ENCODE measurements around the gene MSRB2.

MSRB2 gene

GRCh38 chr10:23150610-23151009 lies 55.2 kb downstream of the MSRB2 start:
- no peak for DNase-seq
- H3K27ac ChIP-seq: no peak overlapping the region
- H3K9me3 ChIP-seq (ENCODE audit: severe bottlenecking): no peaks in the 10 kb centered on the region
- H3K36me3 ChIP-seq: no peaks in the 10 kb centered on the region
- H3K4me3 ChIP-seq (ENCODE audit: low read depth, low read length): no peak overlapping the region
- no peak for TF ChIP-seq CTCF (IDR thresholded peaks at IDR 0.05; ENCODE audit: low read depth, low read length)
- H3K27me3 ChIP-seq (ENCODE audit: insufficient read depth, low read depth, severe bottlenecking): no peaks in the 10 kb centered on the region

- no peaks in the 10 kb centered on the region for H3K9me3 ChIP-seq (ENCODE audit: severe bottlenecking)
- no peak overlapping the region for H3K27ac ChIP-seq
- no peaks in the 10 kb centered on the region for H3K27me3 ChIP-seq (ENCODE audit: insufficient read depth, low read depth, severe bottlenecking)
- no peak for DNase-seq
- no peak for TF ChIP-seq CTCF (IDR thresholded peaks at IDR 0.05; ENCODE audit: low read depth, low read length)
- H3K4me3 ChIP-seq (ENCODE audit: low read depth, low read length): no peak overlapping the region
- no peaks in the 10 kb centered on the region for H3K36me3 ChIP-seq
Measured at GRCh38 chr10:23151071-23151470, 55.7 kb downstream of the MSRB2 start.

GRCh38 chr10:23155169-23155568 lies 59.8 kb downstream of the MSRB2 start:
- H3K27ac ChIP-seq: no peak overlapping the region
- H3K9me3 ChIP-seq (ENCODE audit: severe bottlenecking): no peaks in the 10 kb centered on the region
- no peak for TF ChIP-seq CTCF (IDR thresholded peaks at IDR 0.05; ENCODE audit: low read depth, low read length)
- no peak overlapping the region for H3K4me3 ChIP-seq (ENCODE audit: low read depth, low read length)
- H3K27me3 ChIP-seq (ENCODE audit: insufficient read depth, low read depth, severe bottlenecking): no peaks in the 10 kb centered on the region
- no peaks in the 10 kb centered on the region for H3K36me3 ChIP-seq
- DNase-seq: no peak

GRCh38 chr10:23156447-23157150 lies 61.2 kb downstream of the MSRB2 start:
- no peak for TF ChIP-seq CTCF (IDR thresholded peaks at IDR 0.05; ENCODE audit: low read depth, low read length)
- DNase-seq: no peak
- H3K27me3 ChIP-seq (ENCODE audit: insufficient read depth, low read depth, severe bottlenecking): no peaks in the 10 kb centered on the region
- H3K27ac ChIP-seq: no peak overlapping the region
- H3K36me3 ChIP-seq: no peaks in the 10 kb centered on the region
- no peak overlapping the region for H3K4me3 ChIP-seq (ENCODE audit: low read depth, low read length)
- H3K9me3 ChIP-seq (ENCODE audit: severe bottlenecking): no peaks in the 10 kb centered on the region

- no peak overlapping the region for H3K4me3 ChIP-seq (ENCODE audit: low read depth, low read length)
- no peaks in the 10 kb centered on the region for H3K27me3 ChIP-seq (ENCODE audit: insufficient read depth, low read depth, severe bottlenecking)
- no peak for DNase-seq
- no peaks in the 10 kb centered on the region for H3K9me3 ChIP-seq (ENCODE audit: severe bottlenecking)
- H3K36me3 ChIP-seq: no peaks in the 10 kb centered on the region
- TF ChIP-seq CTCF (IDR thresholded peaks at IDR 0.05; ENCODE audit: low read depth, low read length): no peak
- H3K27ac ChIP-seq: no peak overlapping the region
Measured at GRCh38 chr10:23157239-23157681, 61.9 kb downstream of the MSRB2 start.
